ENCODE results near the gene PPM1J. TPM values are rescaled to one million over a fixed set of nuclear protein-coding genes. Genes with fewer than 3 reads are reported as not detected.

The PPM1J gene
- total RNA-seq, 4 donors from 2014 or later, result 11.9 to 16.5 (median 13.9) TPM

- WGBS, 2 donors, result 91 to 92% methylated on average over 12 of the region's 12 CpGs
- intact Hi-C loops (cut with DNase I; ENCODE audit: low total_unique reads), result no loop called here
- TF ChIP-seq POLR2A (IDR thresholded peaks at IDR 0.05) (no peak), CTCF (IDR thresholded peaks at IDR 0.05) (no peak)
- DNase-seq (ENCODE audit: low spot score in 2 of 2), result no peak
- no peak overlapping the region for H3K4me3 ChIP-seq (ENCODE audit: low read depth, poor library complexity, severe bottlenecking)
Observed at GRCh38 chr1:112748396-112748795, 33.3 kb upstream of the PPM1J start.

DNA sequence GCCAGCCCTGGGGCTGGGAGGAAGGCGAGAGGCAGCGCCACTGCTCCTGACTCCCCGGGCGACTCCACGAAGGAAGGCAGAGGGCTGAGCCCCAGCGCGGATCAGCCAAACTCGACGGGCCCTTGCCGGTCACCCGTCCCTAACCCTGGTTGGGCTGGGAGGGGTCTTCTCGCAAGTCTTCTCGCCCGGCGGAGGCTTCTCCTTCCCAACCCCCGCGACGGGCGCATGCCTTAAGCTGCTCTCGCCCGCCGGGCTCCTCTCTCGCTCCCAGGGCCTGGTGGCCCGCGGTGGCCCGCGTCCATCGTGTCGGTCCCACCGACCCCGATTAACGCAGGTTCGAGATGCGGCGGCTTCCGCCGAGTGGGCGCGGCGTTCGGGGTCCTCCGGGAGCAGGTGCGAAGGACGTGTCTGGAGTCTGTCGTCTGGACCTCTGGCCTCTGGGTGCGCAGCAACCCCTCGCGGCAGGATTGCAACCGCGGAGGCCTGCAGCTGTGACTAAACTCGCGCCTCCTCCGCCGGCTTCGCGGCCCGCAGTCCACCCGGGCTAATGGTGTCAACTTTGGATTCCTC, 29.0 kb upstream of the PPM1J start:
- intact Hi-C loops (cut with DNase I; ENCODE audit: low total_unique reads), result no loop called here
- H3K4me3 ChIP-seq (ENCODE audit: low read depth, poor library complexity, severe bottlenecking), result no peak overlapping the region
- DNase-seq (ENCODE audit: low spot score in 2 of 2), result no peak
- TF ChIP-seq CTCF (IDR thresholded peaks at IDR 0.05), result no peak
- TF ChIP-seq POLR2A (IDR thresholded peaks at IDR 0.05), result no peak
- WGBS, 2 donors, result 3 to 6% methylated on average over 8 to 21 of the region's 58 CpGs

DNA sequence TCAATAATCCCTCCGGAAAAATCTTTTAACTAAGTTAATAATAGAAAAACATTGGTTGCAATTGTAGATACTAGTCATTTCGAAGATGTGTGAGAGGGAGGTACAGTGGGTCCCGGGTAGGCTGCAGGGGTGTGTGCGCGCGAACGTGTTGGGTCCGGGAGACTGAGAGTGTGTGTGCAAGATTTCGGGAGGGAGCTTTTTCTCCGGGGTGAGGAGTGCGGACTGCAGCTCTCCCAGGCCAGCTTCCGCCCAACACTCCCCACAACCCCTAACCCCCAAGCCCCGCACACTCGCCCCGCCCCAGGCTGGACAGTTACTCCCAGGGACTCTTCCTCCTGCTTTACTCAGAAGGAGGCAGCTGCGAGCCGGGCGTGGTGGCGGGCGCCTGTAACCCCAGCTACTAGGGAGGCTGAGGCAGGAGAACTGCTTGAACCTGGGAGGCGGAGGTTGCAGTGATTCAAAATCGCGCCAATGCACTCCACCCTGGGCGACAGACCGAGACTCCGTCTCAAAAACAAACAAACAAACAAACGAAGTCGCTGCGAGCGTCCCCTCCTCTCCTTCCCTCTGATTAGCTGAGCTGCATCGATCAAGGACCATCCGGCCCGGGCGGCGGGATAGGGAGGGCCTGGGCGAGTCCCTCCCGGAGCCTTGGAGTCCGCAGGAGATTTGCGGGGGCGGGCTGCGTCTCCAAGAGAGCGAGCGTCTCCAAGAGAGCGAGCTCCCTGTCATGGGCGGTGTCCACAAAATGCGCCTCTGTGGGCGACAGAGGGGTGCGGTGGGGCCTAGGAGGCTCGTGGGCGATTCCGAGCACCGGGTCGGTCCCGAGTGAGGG, 28.3 kb upstream of the PPM1J start:
- DNase-seq (ENCODE audit: low spot score in 2 of 2), result peak in 1 of 2 donors; percentile 54
- intact Hi-C loops (cut with DNase I; ENCODE audit: low total_unique reads), result no loop called here
- H3K4me3 ChIP-seq (ENCODE audit: low read depth, poor library complexity, severe bottlenecking), result no peak overlapping the region
- WGBS, 2 donors, result 19 to 43% methylated on average over 43 to 44 of the region's 54 CpGs
- TF ChIP-seq CTCF (IDR thresholded peaks at IDR 0.05) (no peak), POLR2A (IDR thresholded peaks at IDR 0.05) (no peak)

GRCh38 chr1:112737573-112737972, 22.4 kb upstream of the PPM1J start:
- no peak for DNase-seq (ENCODE audit: low spot score in 2 of 2)
- H3K4me3 ChIP-seq (ENCODE audit: low read depth, poor library complexity, severe bottlenecking), result no peak overlapping the region
- intact Hi-C loops (cut with DNase I; ENCODE audit: low total_unique reads), result no loop called here
- TF ChIP-seq POLR2A (IDR thresholded peaks at IDR 0.05) (no peak), CTCF (IDR thresholded peaks at IDR 0.05) (no peak)
- 91 to 94% methylated on average over 3 of the region's 3 CpGs for WGBS, 2 donors

- no peak overlapping the region for H3K4me3 ChIP-seq (ENCODE audit: low read depth, poor library complexity, severe bottlenecking)
- TF ChIP-seq CTCF (IDR thresholded peaks at IDR 0.05) (no peak), POLR2A (IDR thresholded peaks at IDR 0.05) (no peak)
- no peak for DNase-seq (ENCODE audit: low spot score in 2 of 2)
- WGBS, 2 donors, result 91 to 93% methylated on average over 1 of the region's 1 CpG
- intact Hi-C loops (cut with DNase I; ENCODE audit: low total_unique reads), result no loop called here
Observed at GRCh38 chr1:112735752-112736151, 20.6 kb upstream of the PPM1J start.

All from lower leg skin (tissue), 4 donors.